ENCODE results near the gene SRPK2. TPM values are rescaled to one million over a fixed set of nuclear protein-coding genes. Genes with fewer than 3 reads are reported as not detected.

The SRPK2 gene
- total and polyA plus RNA-seq, 2 of the 8 experiments (the other 6 are each of a cell fraction or from before 2014, with no cell fraction given) = 10.0 to 47.1 TPM

GRCh38 chr7:105097619-105098018, 291.1 kb downstream of the SRPK2 start:
- no peak overlapping the region for H3K4me2 ChIP-seq (ENCODE audit: insufficient read depth in 1 of 2, low read depth in 2 of 2, low read length in 2 of 2)
- POLR2A ChIA-PET (ENCODE audit: partially characterized antibody) = no interaction called here
- TF ChIP-seq CHD2 (IDR thresholded peaks at IDR 0.05; ENCODE audit: low read length) = no peak
- no peak for TF ChIP-seq JUN (IDR thresholded peaks at IDR 0.05; ENCODE audit: low read depth, low read length)
- no peak for TF ChIP-seq FOSL1 (IDR thresholded peaks at IDR 0.05; ENCODE audit: insufficient read depth, low read depth, low read length)
- TF ChIP-seq POLR2A (IDR thresholded peaks at IDR 0.05; ENCODE audit: control extremely low read depth in 1 of 2, low read depth in 2 of 2, low read length in 2 of 2) = no peak
- no peak for TF ChIP-seq TAF1 (IDR thresholded peaks at IDR 0.05; ENCODE audit: low read depth, low read length)
- TF ChIP-seq YY1 (IDR thresholded peaks at IDR 0.05; ENCODE audit: low read depth, low read length) = no peak

More at GRCh38 chr7:105097619-105098018, 291.1 kb downstream of the SRPK2 start:
- no peak overlapping the region for H3K4me3 ChIP-seq (ENCODE audit: extremely low read depth in 1 of 4, insufficient read depth in 2 of 4, low read depth in 3 of 4, low read length in 4 of 4)
- peaks cover 0 to 32% (median 6%) of the 10 kb centered on the region in 4 experiments; a peak in 6 of 8 replicates for H3K36me3 ChIP-seq (ENCODE audit: control insufficient read depth in 2 of 4, insufficient read depth in 4 of 4, low read length in 3 of 4)
- WGBS, 2 experiments (ENCODE audit: extremely low coverage in 1 of 2, insufficient coverage in 1 of 2, insufficient read length in 1 of 2, insufficient replicate concordance in 2 of 2, low coverage in 1 of 2, low lambda C conversion rate in 2 of 2, missing lambda C conversion rate in 1 of 2) = 95% methylated on average over 7 of the region's 7 CpGs; no CpG with 5 or more reads in 1 of the 2 experiments
- no peak overlapping the region for H2BK12ac ChIP-seq (ENCODE audit: low read depth, low read length)
- H3K79me1 ChIP-seq (ENCODE audit: low read depth, low read length) = no peaks in the 10 kb centered on the region
- no peak overlapping the region for H4K91ac ChIP-seq (replicated peaks; ENCODE audit: insufficient read length, low read length)
- DNase-seq (ENCODE audit: low read depth in 1 of 2, low spot score in 2 of 2) (no peak), FAIRE-seq (no peak)
- H3K79me2 ChIP-seq (ENCODE audit: control insufficient read depth in 1 of 2, insufficient read depth in 2 of 2, low read length in 2 of 2) = no peaks in the 10 kb centered on the region
- no peak overlapping the region for H2BK15ac ChIP-seq (ENCODE audit: low read length)
- no peak overlapping the region for H4K8ac ChIP-seq (ENCODE audit: extremely low read depth, insufficient read depth, low read length)
- H3K23me2 ChIP-seq (ENCODE audit: low read depth, low read length) = no peaks in the 10 kb centered on the region
- H3K56ac ChIP-seq (replicated peaks; ENCODE audit: insufficient read length, low read depth, low read length) = no peak overlapping the region
- no peak overlapping the region for H2BK5ac ChIP-seq (ENCODE audit: low read depth, low read length)
- H3K23ac ChIP-seq (ENCODE audit: insufficient read length) = no peak overlapping the region
- no peak overlapping the region for H2AFZ ChIP-seq (ENCODE audit: low read length)
- H3K14ac ChIP-seq (ENCODE audit: insufficient read length) = no peak overlapping the region
- CTCF ChIA-PET (ENCODE audit: partially characterized antibody) = no interaction called here
- H3K9me3 ChIP-seq (ENCODE audit: insufficient read depth in 2 of 2, low read depth in 1 of 2, low read length in 1 of 2) = no peaks in the 10 kb centered on the region
- H3K27me3 ChIP-seq (replicated peaks in 1 of 4; ENCODE audit: control insufficient read depth in 3 of 4, extremely low read depth in 1 of 4, insufficient read depth in 3 of 4, low read length in 3 of 4) = no peaks in the 10 kb centered on the region
- H2BK20ac ChIP-seq (ENCODE audit: low read length) = no peak overlapping the region
- peaks cover 0 to 2% of the 10 kb centered on the region in 2 experiments for H4K20me1 ChIP-seq (replicated peaks in 1 of 2; ENCODE audit: control insufficient read depth in 1 of 2, insufficient read depth in 2 of 2, low read length in 2 of 2)
- H2BK120ac ChIP-seq (replicated peaks; ENCODE audit: low read depth, low read length) = no peak overlapping the region
- no peaks in the 10 kb centered on the region for H3K4me1 ChIP-seq (replicated peaks in 1 of 4; ENCODE audit: control insufficient read depth in 3 of 4, insufficient read depth in 4 of 4, low read length in 3 of 4)
- H3K27ac ChIP-seq (ENCODE audit: low read depth, low read length) = no peak overlapping the region
- no peak overlapping the region for H4K5ac ChIP-seq (ENCODE audit: insufficient read length, low read depth, low read length)
- H3K18ac ChIP-seq (ENCODE audit: extremely low read depth, low read length) = no peak overlapping the region
- H3K9ac ChIP-seq (replicated peaks in 1 of 4; ENCODE audit: extremely low read depth in 1 of 4, low read depth in 3 of 4, low read length in 3 of 4) = no peak overlapping the region
- H2AK5ac ChIP-seq (ENCODE audit: low read depth, low read length) = no peak overlapping the region
- no peak overlapping the region for H3K4ac ChIP-seq (replicated peaks; ENCODE audit: insufficient read length, low read depth, low read length)
